ENCODE results near the gene CD22.
A peak's percentile ranks its signal among the peaks of the same experiment; 100 is the strongest.
"Not testable (repeated sequence)": the region's sequence is repeated elsewhere in the genome, so short reads cannot be mapped to it uniquely, and the experiment has no call there.

The CD22 gene

GRCh38 chr19:35328851-35329285, at the start of gene CD22:
TSS of gene CD22 (plus strand) at chr19:35329187. CDS start at chr19:35332041, 2,854 bp downstream.
- in situ Hi-C loops (cut with MboI; ENCODE audit: low sequenced_read_pairs, unreplicated experiment): no loop called here
- peak; percentile 76 for DNase-seq (ENCODE audit: low spot score)
- TF ChIP-seq CTCF (IDR thresholded peaks at IDR 0.05; ENCODE audit: borderline replicate concordance, control extremely low read depth, extremely low read depth, insufficient read depth, missing control alignments): no peak

- DNase-seq (ENCODE audit: low spot score): no peak
- in situ Hi-C loops (cut with MboI; ENCODE audit: low sequenced_read_pairs, unreplicated experiment): no loop called here
- no peak for TF ChIP-seq CTCF (IDR thresholded peaks at IDR 0.05; ENCODE audit: borderline replicate concordance, control extremely low read depth, extremely low read depth, insufficient read depth, missing control alignments)
Observed at GRCh38 chr19:35279374-35279773, 49.6 kb upstream of the CD22 start.

GRCh38 chr19:35279985-35280821, 48.8 kb upstream of the CD22 start:
- in situ Hi-C loops (cut with MboI; ENCODE audit: low sequenced_read_pairs, unreplicated experiment): no loop called here
- DNase-seq (ENCODE audit: low spot score): no peak
- no peak for TF ChIP-seq CTCF (IDR thresholded peaks at IDR 0.05; ENCODE audit: borderline replicate concordance, control extremely low read depth, extremely low read depth, insufficient read depth, missing control alignments)

- no peak for DNase-seq (ENCODE audit: low spot score)
- in situ Hi-C loops (cut with MboI; ENCODE audit: low sequenced_read_pairs, unreplicated experiment): no loop called here
- no peak for TF ChIP-seq CTCF (IDR thresholded peaks at IDR 0.05; ENCODE audit: borderline replicate concordance, control extremely low read depth, extremely low read depth, insufficient read depth, missing control alignments)
Observed at GRCh38 chr19:35281303-35281702, 47.7 kb upstream of the CD22 start.

GRCh38 chr19:35284153-35285094, 44.6 kb upstream of the CD22 start:
- DNase-seq (ENCODE audit: low spot score): no peak
- in situ Hi-C loops (cut with MboI; ENCODE audit: low sequenced_read_pairs, unreplicated experiment): no loop called here
- no peak for TF ChIP-seq CTCF (IDR thresholded peaks at IDR 0.05; ENCODE audit: borderline replicate concordance, control extremely low read depth, extremely low read depth, insufficient read depth, missing control alignments)

GRCh38 chr19:35285095-35285449, 43.9 kb upstream of the CD22 start:
- TF ChIP-seq CTCF (IDR thresholded peaks at IDR 0.05; ENCODE audit: borderline replicate concordance, control extremely low read depth, extremely low read depth, insufficient read depth, missing control alignments): no peak
- no peak for DNase-seq (ENCODE audit: low spot score)
- in situ Hi-C loops (cut with MboI; ENCODE audit: low sequenced_read_pairs, unreplicated experiment): no loop called here

GRCh38 chr19:35285465-35285864, 43.5 kb upstream of the CD22 start:
- DNase-seq (ENCODE audit: low spot score); in situ Hi-C loops (cut with MboI; ENCODE audit: low sequenced_read_pairs, unreplicated experiment): not testable (repeated sequence)

GRCh38 chr19:35286101-35286500, 42.9 kb upstream of the CD22 start:
- not testable (repeated sequence) for DNase-seq (ENCODE audit: low spot score)

More at GRCh38 chr19:35286101-35286500, 42.9 kb upstream of the CD22 start:
- in situ Hi-C loops (cut with MboI; ENCODE audit: low sequenced_read_pairs, unreplicated experiment): not testable (repeated sequence)
